Right lobe of liver (tissue), 6 donors: ENCODE results near the gene RAD50. TPM values are rescaled to one million over a fixed set of nuclear protein-coding genes. Genes with fewer than 3 reads are reported as not detected.

Experiments used
- ATAC-seq, 4 donors: fragments of 200-7000 bp; cut with Tn5 transposase; one replicate each; pipeline ENCODE4 v1.9.1; 2020; ENCODE audit warnings: mild to moderate bottlenecking in 4 of 4, moderate library complexity in 4 of 4
- DNase-seq, 3 donors: peaks; one replicate each; pipeline ENCODE4 v3.0.0-alpha.2; 2020
- H3K27ac ChIP-seq, 3 donors: fragments of 200-600 bp; one replicate each; pipeline ENCODE4 v1.8.0; 2022
- H3K27me3 ChIP-seq, 2 donors: fragments of 200-600 bp; one replicate each; pipeline ENCODE4 v1.8.0; 2022
- H3K36me3 ChIP-seq, 4 donors: fragments of 200-600 bp; sonication (generic) in 1 of 4; one replicate each; pipeline versions ENCODE4 v1.5.1 to v1.8.0; 2017 to 2022; ENCODE audit warnings: control low read depth in 1 of 4
- H3K4me1 ChIP-seq, 4 donors: fragments of 200-600 bp; sonication (generic) in 1 of 4; one replicate each; pipeline versions ENCODE4 v1.5.1 to v1.8.0; 2017 to 2022; ENCODE audit warnings: control low read depth in 1 of 4
- H3K4me3 ChIP-seq, 3 donors: fragments of 200-600 bp; one replicate each; pipeline ENCODE4 v1.8.0; 2022
- H3K9me3 ChIP-seq, 4 donors: fragments of 200-600 bp; sonication (generic) in 1 of 4; one replicate each; pipeline versions ENCODE4 v1.5.1 to v1.8.0; 2017 to 2022; ENCODE audit warnings: control low read depth in 1 of 4
- POLR2A ChIP-seq: fragments of 450-650 bp; IDR thresholded peaks from one replicate; pipeline ENCODE4 v1.6.1; 2017; ENCODE audit warnings: antibody characterized with exemption, mild to moderate bottlenecking
- WGBS: methylation state at CpG from one replicate; pipeline ENCODE4 v1.1.6; 2018; ENCODE audit warnings: low coverage, low lambda C conversion rate; ENCODE audit not compliant: insufficient coverage; ENCODE audit errors: missing lambda C conversion rate; 5-methylcytosine and 5-hydroxymethylcytosine counted together
- intact Hi-C, 2 donors: fragments of 100-400 bp; cut with DNase I; formaldehyde crosslinking; loops; one replicate each; pipeline versions ENCODE4 v1.11.2 to v1.14.1; 2022
- total RNA-seq, 6 experiments: library from RNA; depleted of rRNA in 2 of 6; stranded (reverse); fragments of >200 nt in 2 of 6; fragmentation: NEBNext Ultra II Directional in 3 of 6; extraction: Animal tissue kit (Norgen Biotek cat#: 25700) in 3 of 6; gene quantifications; one replicate each; pipeline versions ENCODE4 v1.1.0 to v1.2.4, GENCODE V29; 2016 to 2023
- TF ChIP-seq, protein P1 (sequence below), 4 donors: fragments of 200-600 bp in 3 of 4; fragments of 450-650 bp in 1 of 4; IDR thresholded peaks; one replicate each; pipeline versions ENCODE4 v1.5.1 to v1.8.0; 2016 to 2022; ENCODE audit warnings: antibody characterized with exemption in 4 of 4, mild to moderate bottlenecking in 2 of 4
- donor health status: DM: no; HTN: yes; CAD: no.
- donor health status: DM: no; HTN: no; CAD: no.
- donor health status: DM: no; HTN: no; CAD: no.
- donor health status: DM: no; HTN: yes; CAD: no.
- donor health status: DM: no; HTN: yes; CAD: no.

RAD50 gene
- total RNA-seq, 6 experiments from 2014 or later, result 14.1 to 27.7 (median 17.9) TPM

DNA sequence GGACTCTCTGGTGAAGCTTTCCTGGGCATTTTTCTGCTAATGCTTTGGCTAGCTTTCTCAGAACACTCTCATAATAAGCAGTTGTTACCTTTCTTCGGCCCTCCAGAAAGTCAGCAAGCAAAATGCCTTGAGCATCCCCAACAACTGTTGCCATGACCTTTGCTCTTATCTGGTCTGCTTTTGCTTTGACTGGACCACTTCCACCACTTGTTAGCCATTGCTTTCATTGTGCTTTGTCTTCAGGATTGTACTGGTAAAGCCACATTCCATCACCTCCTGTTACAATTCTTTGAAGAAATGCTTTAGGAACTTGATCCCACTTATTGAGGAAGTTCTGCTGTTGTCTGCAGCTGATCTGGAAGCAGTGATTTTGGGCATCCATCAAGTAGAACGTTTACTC is 35.7 kb downstream of the RAD50 start:
- no peaks in the 10 kb centered on the region for H3K27me3 ChIP-seq
- DNase-seq (no peak), ATAC-seq (no peak)
- no peaks in the 10 kb centered on the region for H3K4me1 ChIP-seq
- no peak overlapping the region for H3K27ac ChIP-seq
- TF ChIP-seq, protein P1, sequence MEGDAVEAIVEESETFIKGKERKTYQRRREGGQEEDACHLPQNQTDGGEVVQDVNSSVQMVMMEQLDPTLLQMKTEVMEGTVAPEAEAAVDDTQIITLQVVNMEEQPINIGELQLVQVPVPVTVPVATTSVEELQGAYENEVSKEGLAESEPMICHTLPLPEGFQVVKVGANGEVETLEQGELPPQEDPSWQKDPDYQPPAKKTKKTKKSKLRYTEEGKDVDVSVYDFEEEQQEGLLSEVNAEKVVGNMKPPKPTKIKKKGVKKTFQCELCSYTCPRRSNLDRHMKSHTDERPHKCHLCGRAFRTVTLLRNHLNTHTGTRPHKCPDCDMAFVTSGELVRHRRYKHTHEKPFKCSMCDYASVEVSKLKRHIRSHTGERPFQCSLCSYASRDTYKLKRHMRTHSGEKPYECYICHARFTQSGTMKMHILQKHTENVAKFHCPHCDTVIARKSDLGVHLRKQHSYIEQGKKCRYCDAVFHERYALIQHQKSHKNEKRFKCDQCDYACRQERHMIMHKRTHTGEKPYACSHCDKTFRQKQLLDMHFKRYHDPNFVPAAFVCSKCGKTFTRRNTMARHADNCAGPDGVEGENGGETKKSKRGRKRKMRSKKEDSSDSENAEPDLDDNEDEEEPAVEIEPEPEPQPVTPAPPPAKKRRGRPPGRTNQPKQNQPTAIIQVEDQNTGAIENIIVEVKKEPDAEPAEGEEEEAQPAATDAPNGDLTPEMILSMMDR (IDR thresholded peaks at IDR 0.05), result no peak
- no peak for TF ChIP-seq POLR2A
- peaks cover 0 to 50% (median 17%) of the 10 kb centered on the region in 4 donors for H3K36me3 ChIP-seq
- WGBS, result 59% methylated on average over 2 of the region's 2 CpGs
- intact Hi-C loops, result no loop called here
- no peaks in the 10 kb centered on the region for H3K9me3 ChIP-seq
- H3K4me3 ChIP-seq, result no peak overlapping the region

DNA sequence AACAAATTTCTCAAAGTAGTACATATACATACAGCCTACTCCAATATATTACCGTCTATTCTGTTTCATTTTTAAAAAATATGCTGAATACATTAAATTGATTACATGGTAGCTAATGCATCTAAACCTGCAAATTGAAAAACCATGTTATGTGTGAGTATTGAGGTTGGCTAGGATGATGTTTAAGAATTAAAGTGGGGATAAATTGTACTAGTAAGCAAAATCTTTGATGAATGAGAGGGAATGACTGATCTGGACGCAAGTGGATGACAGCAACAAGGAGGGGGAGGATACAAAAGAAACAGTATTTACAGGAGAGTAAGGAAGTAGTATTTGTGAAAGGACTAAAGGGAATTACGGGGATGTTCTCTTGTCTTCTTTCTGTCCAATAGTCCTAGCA is 37.4 kb downstream of the RAD50 start:
- TF ChIP-seq, protein P1 (IDR thresholded peaks at IDR 0.05), result no peak
- no peaks in the 10 kb centered on the region for H3K9me3 ChIP-seq
- 95% methylated on average over 2 of the region's 3 CpGs for WGBS
- ATAC-seq (no peak), DNase-seq (no peak)
- H3K4me3 ChIP-seq, result no peak overlapping the region
- no peaks in the 10 kb centered on the region for H3K4me1 ChIP-seq
- peaks cover 0 to 44% (median 18%) of the 10 kb centered on the region in 4 donors for H3K36me3 ChIP-seq
- no peak overlapping the region for H3K27ac ChIP-seq
- intact Hi-C loops, result no loop called here
- H3K27me3 ChIP-seq, result no peaks in the 10 kb centered on the region

DNA sequence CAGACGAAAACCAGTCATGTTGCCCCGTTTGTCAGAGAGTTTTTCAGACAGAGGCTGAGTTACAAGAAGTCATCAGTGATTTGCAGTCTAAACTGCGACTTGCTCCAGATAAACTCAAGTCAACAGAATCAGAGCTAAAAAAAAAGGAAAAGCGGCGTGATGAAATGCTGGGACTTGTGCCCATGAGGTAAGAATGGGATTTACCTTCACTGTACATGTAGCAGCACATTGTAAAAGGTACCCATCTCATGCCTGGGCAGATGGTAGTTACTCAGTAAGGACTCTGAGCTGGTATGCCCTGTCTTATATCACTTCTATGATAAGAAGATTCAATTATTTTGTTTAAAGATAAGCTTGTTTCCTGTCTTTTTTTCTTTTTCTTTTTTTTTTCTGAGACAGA is 38.8 kb downstream of the RAD50 start:
- intact Hi-C loops, result no loop called here

DNA sequence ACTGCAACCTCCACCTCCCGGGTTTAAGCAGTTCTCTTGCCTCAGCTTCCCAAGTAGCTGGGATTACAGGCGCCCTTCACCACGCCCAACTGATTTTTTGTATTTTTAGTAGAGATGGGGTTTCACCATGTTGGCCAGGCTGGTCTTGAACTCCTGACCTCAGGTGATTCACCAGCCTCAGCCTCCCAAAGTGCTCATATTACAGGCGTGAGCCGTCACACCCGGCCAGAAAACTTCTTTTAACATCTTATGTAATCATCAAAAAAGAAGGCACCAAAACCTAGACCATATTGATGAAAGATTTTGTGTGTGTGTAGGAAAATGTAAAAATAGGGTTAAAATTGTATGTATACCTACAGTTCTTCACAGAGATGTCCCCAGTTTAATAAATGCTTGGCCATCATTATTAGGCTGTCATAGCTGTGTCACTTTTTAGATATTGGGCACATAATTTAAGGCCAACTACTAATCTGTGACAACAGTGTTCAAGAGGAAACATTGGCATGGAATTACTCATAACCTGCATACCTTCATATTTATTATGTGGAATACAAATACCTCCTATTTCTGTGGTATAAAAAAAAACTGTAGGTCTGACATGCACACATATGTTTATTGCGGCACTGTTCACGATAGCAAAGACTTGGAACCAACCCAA is 44.4 kb downstream of the RAD50 start:
- intact Hi-C loops, result no loop called here
- TF ChIP-seq, protein P1 (IDR thresholded peaks at IDR 0.05), result no peak
- TF ChIP-seq POLR2A, result no peak
- Histone ChIP-seq H3K9me3 (no peaks in the 10 kb centered on the region), H3K36me3 (peaks cover 4 to 62% (median 26%) of the 10 kb centered on the region in 4 donors), H3K4me1 (no peaks in the 10 kb centered on the region), H3K4me3 (no peak overlapping the region), H3K27me3 (no peaks in the 10 kb centered on the region), H3K27ac (no peak overlapping the region)
- DNase-seq, result no peak
- no peak for ATAC-seq
- WGBS, result 86% methylated on average over 8 of the region's 8 CpGs

More for the DNA sequence above, 38.8 kb downstream of the RAD50 start:
- H3K36me3 ChIP-seq, result peaks cover 0 to 43% (median 21%) of the 10 kb centered on the region in 4 donors
- no peak overlapping the region for H3K4me3 ChIP-seq
- no peaks in the 10 kb centered on the region for H3K27me3 ChIP-seq
- H3K9me3 ChIP-seq, result no peaks in the 10 kb centered on the region
- H3K4me1 ChIP-seq, result no peaks in the 10 kb centered on the region
- whole genome bisulfite sequencing, result 92% methylated on average over 5 of the region's 5 CpGs
- ATAC-seq (no peak), DNase-seq (no peak)
- no peak overlapping the region for H3K27ac ChIP-seq
- no peak for TF ChIP-seq POLR2A
- TF ChIP-seq, protein P1 (IDR thresholded peaks at IDR 0.05), result no peak
